ENCODE data around the gene SLC44A1.
A peak's percentile ranks its signal among the peaks of the same experiment; 100 is the strongest.

SLC44A1 gene

DNA sequence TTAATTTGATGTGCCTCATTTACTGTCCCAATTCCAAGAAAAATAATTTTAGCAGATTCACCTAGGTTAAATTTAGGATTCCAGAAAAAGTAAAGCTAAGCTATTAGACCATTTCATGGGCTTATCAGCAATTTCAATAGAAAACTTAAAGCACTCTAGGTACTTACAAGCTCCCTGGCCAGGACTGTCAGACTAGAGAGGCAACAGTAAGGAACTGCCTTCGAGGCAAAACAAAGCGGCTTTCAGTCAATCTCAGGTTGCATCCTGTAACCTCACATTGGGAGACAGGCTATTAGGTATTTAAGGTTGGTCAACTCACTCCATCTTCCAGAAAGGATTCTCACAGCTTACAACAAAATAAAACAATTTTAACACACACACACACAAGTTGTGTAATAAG is 154.7 kb downstream of the SLC44A1 start:
- no peak overlapping the region for H3K27ac ChIP-seq (ENCODE audit: low read length)
- H3K27me3 ChIP-seq (ENCODE audit: insufficient read depth, low read length): no peaks in the 10 kb centered on the region
- H3K9ac ChIP-seq (ENCODE audit: low read depth, low read length): no peak overlapping the region
- H3K4me3 ChIP-seq (ENCODE audit: low read length): no peak overlapping the region
- H3K36me3 ChIP-seq (ENCODE audit: insufficient read depth, low read depth, low read length): no peaks in the 10 kb centered on the region
- peaks cover 39% of the 10 kb centered on the region; the same call in 1 of the 2 replicates for H3K4me1 ChIP-seq (ENCODE audit: insufficient read depth, low read length)
- H3K9me3 ChIP-seq (ENCODE audit: insufficient read depth, low read depth, low read length): no peaks in the 10 kb centered on the region

DNA sequence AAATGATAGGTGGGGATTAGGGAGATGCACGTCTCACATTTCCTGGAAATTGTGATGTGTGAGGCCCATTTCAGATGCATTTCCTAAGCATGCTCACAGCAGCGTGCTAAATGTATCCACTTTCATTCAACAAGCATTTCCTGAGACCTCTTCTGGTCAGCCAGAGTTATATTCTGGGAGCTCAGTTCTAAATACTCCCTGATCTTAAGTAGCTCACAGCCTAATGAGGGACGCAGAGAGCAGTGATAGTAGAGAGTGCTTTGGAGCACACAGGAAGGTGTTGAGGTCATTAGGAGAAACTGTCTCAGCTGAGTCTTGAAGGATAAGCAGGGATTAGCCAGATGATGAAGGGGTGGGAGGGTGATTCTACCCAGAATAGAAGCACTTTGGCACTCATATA is 157.2 kb downstream of the SLC44A1 start:
- no peaks in the 10 kb centered on the region for H3K27me3 ChIP-seq (ENCODE audit: insufficient read depth, low read length)
- H3K36me3 ChIP-seq (ENCODE audit: insufficient read depth, low read depth, low read length): no peaks in the 10 kb centered on the region
- no peaks in the 10 kb centered on the region for H3K9me3 ChIP-seq (ENCODE audit: insufficient read depth, low read depth, low read length)
- H3K4me1 ChIP-seq (ENCODE audit: insufficient read depth, low read length): peaks cover 39% of the 10 kb centered on the region; the same call in 1 of the 2 replicates
- H3K27ac ChIP-seq (ENCODE audit: low read length): peak overlapping the region; percentile 54
- H3K9ac ChIP-seq (ENCODE audit: low read depth, low read length): peak overlapping the region; percentile 69; the same call in 1 of the 2 replicates
- H3K4me3 ChIP-seq (ENCODE audit: low read length): no peak overlapping the region

DNA sequence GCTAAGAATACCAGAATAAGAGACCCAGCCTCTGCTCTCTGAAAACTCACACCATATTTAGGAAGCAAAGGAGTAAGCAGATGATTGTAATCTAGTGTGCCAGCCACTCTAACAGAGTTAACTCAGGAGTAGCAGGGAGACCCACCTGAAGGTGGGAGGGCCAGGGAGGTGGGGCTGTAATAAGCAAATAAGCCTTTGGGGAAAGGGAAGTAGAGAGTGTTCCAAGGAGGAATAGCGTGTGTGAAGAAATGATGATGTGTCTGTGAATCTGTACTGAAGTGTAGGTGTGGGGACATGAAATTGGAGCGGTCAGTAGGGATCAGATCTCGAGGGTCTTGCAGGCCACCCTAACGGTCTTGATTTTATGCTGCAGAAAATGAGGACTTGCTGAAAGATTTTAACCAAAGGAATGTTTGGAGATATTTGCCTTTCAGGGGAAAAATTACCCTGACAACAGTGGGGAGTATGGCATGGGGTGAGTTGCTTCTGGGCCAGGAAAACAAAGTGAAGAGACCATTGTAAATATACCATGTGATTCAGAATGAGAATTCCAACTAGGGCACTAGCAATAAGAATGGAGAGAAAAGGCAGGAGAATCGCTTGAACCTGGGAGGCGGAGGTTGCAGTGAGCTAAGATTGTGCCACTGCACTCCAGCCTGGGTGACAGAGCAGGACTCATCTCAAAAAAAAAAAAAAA is 159.2 kb downstream of the SLC44A1 start:
- H3K36me3 ChIP-seq (ENCODE audit: insufficient read depth, low read depth, low read length): no peaks in the 10 kb centered on the region
- H3K9ac ChIP-seq (ENCODE audit: low read depth, low read length): peak overlapping the region; percentile 69
- H3K4me3 ChIP-seq (ENCODE audit: low read length): peak overlapping the region; percentile 42
- no peaks in the 10 kb centered on the region for H3K27me3 ChIP-seq (ENCODE audit: insufficient read depth, low read length)
- H3K9me3 ChIP-seq (ENCODE audit: insufficient read depth, low read depth, low read length): no peaks in the 10 kb centered on the region
- H3K27ac ChIP-seq (ENCODE audit: low read length): peak overlapping the region; percentile 73
- H3K4me1 ChIP-seq (ENCODE audit: insufficient read depth, low read length): peaks cover 35% of the 10 kb centered on the region; the same call in 1 of the 2 replicates

DNA sequence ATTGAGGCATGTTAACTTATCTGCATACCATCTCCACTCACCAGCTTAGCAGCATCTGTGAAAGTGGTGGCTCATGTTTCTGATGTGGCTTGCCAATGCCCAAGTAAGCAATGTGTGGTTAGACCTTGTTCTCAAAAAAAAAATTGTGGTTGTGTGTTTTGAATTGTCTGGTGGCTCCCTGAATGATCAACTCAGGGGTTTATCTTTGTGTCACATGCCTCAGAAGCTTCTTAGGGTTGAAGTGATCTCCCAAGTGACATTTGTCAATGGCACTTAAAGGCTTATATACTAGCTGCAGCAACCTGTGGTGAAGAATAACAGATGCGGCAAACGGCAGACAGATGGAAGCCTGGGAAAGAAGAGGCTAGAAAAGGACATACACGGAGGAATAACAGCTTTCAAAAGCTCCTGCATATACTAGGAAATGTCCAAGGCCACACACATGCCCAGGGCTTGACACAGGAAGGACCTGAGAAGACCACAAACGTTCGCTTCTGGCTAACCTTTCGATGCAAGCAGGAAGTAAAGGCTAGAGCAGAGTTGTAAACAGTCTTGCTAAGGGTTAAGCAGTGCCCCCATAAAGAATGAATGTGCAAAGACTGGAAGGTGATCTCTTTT is 161.2 kb downstream of the SLC44A1 start:
- no peaks in the 10 kb centered on the region for H3K27me3 ChIP-seq (ENCODE audit: insufficient read depth, low read length)
- H3K4me3 ChIP-seq (ENCODE audit: low read length): no peak overlapping the region
- H3K27ac ChIP-seq (ENCODE audit: low read length): no peak overlapping the region
- no peaks in the 10 kb centered on the region for H3K36me3 ChIP-seq (ENCODE audit: insufficient read depth, low read depth, low read length)
- H3K4me1 ChIP-seq (ENCODE audit: insufficient read depth, low read length): peaks cover 29% of the 10 kb centered on the region; the same call in 1 of the 2 replicates
- H3K9me3 ChIP-seq (ENCODE audit: insufficient read depth, low read depth, low read length): no peaks in the 10 kb centered on the region
- H3K9ac ChIP-seq (ENCODE audit: low read depth, low read length): no peak overlapping the region

DNA sequence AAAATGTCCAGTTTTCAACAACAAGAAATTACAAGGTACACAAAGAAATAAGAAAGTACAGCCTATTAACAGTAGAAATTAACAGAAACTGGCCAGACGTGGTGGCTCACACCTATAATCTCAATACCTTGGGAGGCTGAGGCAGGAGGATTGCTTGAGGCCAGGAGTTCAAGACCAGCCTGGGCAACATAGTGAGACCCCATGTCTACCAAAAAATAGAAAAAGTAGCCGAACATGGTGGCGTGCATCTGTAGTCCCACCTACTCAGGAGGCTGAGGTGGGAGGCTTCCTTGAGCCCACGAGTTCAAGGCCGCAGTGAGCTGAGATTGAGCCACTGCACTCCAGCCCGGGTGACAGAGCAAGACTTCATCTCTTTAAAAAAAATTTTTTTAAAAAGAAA is 161.9 kb downstream of the SLC44A1 start:
- H3K4me1 ChIP-seq (ENCODE audit: insufficient read depth, low read length): peaks cover 29% of the 10 kb centered on the region; the same call in 1 of the 2 replicates
- H3K36me3 ChIP-seq (ENCODE audit: insufficient read depth, low read depth, low read length): no peaks in the 10 kb centered on the region
- H3K4me3 ChIP-seq (ENCODE audit: low read length): no peak overlapping the region
- H3K9me3 ChIP-seq (ENCODE audit: insufficient read depth, low read depth, low read length): no peaks in the 10 kb centered on the region
- no peaks in the 10 kb centered on the region for H3K27me3 ChIP-seq (ENCODE audit: insufficient read depth, low read length)
- H3K9ac ChIP-seq (ENCODE audit: low read depth, low read length): no peak overlapping the region
- no peak overlapping the region for H3K27ac ChIP-seq (ENCODE audit: low read length)

DNA sequence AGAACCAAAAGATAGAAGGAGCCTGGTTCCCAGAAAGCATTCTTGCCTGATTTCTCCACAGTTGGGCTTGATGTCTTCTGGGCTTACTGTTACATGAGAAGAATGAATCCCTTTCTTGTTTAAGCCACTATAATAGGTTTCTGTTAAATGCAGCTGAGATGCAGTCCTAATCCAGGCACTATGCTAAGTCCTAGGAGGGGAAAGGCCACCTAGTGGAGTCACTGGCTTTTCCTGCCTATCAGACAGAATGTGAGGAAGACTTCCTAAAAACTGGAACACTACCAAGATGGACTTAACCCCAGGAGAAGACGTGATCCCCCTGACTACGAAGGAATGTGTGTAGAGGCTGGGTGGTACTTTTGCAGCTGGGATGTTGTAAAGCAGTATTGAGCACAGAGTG is 169.1 kb downstream of the SLC44A1 start:
- no peaks in the 10 kb centered on the region for H3K27me3 ChIP-seq (ENCODE audit: insufficient read depth, low read length)
- H3K36me3 ChIP-seq (ENCODE audit: insufficient read depth, low read depth, low read length): no peaks in the 10 kb centered on the region
- no peak overlapping the region for H3K27ac ChIP-seq (ENCODE audit: low read length)
- H3K9me3 ChIP-seq (ENCODE audit: insufficient read depth, low read depth, low read length): no peaks in the 10 kb centered on the region
- H3K4me1 ChIP-seq (ENCODE audit: insufficient read depth, low read length): peaks cover 15% of the 10 kb centered on the region; the same call in 1 of the 2 replicates
- H3K9ac ChIP-seq (ENCODE audit: low read depth, low read length): no peak overlapping the region
- no peak overlapping the region for H3K4me3 ChIP-seq (ENCODE audit: low read length)

DNA sequence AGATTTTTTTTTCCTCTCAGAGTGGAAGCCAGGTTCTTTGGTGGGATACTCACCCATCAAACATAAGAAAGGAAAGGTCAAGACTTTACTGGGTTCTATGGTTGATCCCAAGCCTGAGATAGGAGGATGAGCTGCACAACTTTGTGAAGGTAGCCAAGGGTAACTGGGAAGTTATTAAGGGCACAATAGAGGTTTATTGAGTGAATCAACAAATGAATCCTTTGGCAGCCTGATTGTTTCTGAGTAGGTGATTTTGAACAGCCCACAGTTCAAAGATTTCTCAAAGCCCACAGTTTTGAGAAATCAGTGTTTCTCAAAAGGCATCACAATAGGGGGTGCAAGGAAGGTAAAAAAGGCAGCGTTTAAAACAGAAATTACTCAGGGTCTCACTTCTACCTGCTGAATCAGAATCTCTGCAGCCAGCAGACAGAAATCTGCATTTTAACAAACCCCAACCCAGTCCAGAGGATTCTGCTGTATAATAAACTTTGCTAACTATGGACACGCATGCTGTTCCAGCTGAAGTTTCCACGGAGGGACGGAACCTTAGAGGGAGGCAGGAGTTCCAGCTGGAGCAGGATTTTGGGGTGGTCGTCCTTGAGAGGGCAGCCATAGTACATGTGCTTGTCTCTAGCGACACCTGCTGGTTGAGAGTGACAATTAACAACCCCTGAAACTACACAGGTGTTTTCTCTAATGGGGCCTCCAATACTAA is 170.7 kb downstream of the SLC44A1 start:
- no peaks in the 10 kb centered on the region for H3K27me3 ChIP-seq (ENCODE audit: insufficient read depth, low read length)
- H3K36me3 ChIP-seq (ENCODE audit: insufficient read depth, low read depth, low read length): no peaks in the 10 kb centered on the region
- peaks cover 15% of the 10 kb centered on the region; the same call in 1 of the 2 replicates for H3K4me1 ChIP-seq (ENCODE audit: insufficient read depth, low read length)
- no peaks in the 10 kb centered on the region for H3K9me3 ChIP-seq (ENCODE audit: insufficient read depth, low read depth, low read length)
- no peak overlapping the region for H3K27ac ChIP-seq (ENCODE audit: low read length)
- peak overlapping the region; percentile 33; the same call in 1 of the 2 replicates for H3K4me3 ChIP-seq (ENCODE audit: low read length)
- peak overlapping the region; percentile 1; the same call in 1 of the 2 replicates for H3K9ac ChIP-seq (ENCODE audit: low read depth, low read length)

DNA sequence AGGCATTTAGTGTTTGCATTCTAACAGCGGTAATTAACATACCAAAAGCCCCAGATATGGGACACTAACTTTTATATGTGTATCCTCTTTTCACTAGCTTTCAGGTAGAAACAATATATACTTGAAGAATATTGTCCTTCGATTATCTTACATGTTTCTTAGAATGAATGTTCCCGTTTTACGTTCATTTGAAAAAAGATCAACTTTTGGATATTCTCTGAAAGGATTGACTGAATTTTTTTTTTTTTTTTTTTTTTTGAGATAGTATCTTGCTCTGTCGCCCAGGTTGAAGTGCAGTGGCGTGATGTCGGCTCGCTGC is 171.2 kb downstream of the SLC44A1 start:
- Histone ChIP-seq H3K27me3 (ENCODE audit: insufficient read depth, low read length) (no peaks in the 10 kb centered on the region), H3K9me3 (ENCODE audit: insufficient read depth, low read depth, low read length) (no peaks in the 10 kb centered on the region), H3K4me3 (ENCODE audit: low read length) (no peak overlapping the region), H3K27ac (ENCODE audit: low read length) (no peak overlapping the region), H3K9ac (ENCODE audit: low read depth, low read length) (no peak overlapping the region), H3K4me1 (ENCODE audit: insufficient read depth, low read length) (peaks cover 15% of the 10 kb centered on the region; the same call in 1 of the 2 replicates), H3K36me3 (ENCODE audit: insufficient read depth, low read depth, low read length) (no peaks in the 10 kb centered on the region)

DNA sequence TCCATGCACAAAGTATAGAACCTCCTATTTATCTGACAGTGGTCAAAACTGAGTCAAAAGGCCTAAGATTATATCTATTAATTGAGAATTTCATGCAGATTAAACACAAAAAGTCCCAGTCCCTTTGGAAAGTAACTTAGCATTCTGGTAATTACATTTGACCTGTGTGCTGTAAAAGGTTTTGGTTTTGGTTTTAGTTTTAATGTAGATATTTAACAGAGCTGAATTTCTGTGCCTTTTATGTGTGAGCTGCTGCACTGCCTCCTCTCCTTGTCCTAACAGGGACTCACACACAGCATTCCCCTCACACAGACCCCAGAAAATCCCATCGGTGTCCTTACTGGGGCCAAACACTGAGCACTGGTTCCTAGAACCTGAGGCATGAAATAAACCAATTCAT is 172.4 kb downstream of the SLC44A1 start:
- Histone ChIP-seq H3K4me1 (ENCODE audit: insufficient read depth, low read length) (peaks cover 15% of the 10 kb centered on the region; the same call in 1 of the 2 replicates), H3K36me3 (ENCODE audit: insufficient read depth, low read depth, low read length) (no peaks in the 10 kb centered on the region), H3K27me3 (ENCODE audit: insufficient read depth, low read length) (no peaks in the 10 kb centered on the region), H3K27ac (ENCODE audit: low read length) (no peak overlapping the region), H3K4me3 (ENCODE audit: low read length) (no peak overlapping the region), H3K9ac (ENCODE audit: low read depth, low read length) (no peak overlapping the region), H3K9me3 (ENCODE audit: insufficient read depth, low read depth, low read length) (no peaks in the 10 kb centered on the region)

DNA sequence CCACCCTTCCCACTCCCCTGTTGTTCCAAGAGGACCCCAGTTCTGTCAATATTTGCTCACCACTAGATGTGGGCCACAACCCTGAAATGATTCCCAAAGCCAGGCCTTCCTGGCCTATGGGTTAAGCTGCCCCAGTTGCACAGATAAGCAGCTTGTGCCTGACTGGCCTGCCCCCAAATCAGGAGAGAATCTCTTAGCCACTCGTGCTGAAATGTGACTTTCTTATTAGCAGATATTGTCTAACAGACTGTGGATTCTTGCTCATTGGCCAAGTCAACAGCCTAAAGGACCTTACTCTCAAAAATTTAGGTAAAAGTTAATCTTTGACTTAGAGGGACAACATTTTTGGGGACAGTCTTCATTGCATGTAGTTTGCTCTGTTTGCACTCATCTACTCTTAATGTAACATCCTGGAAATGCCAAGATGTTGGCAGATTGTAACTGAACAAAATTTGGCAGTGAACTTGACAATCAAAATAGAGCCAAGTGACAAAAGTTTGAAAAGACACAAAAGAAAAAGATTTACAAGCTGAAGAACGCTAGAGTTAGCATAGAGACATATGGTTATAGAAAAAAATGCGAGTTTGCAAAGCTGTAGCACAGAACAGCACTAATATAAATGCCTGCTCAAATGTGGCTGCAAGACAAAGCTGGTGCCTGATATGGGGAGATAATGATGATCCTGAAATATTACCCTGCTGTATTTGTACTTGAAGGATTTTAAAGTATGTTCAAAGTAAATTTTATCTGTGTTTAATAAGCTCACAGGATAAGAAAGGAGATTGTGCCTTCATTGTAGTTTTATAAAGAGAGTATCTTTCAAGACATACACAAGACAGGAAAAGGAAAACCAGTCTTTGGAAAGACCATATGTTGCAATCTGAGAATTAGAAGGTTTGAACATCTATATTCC is 174.4 kb downstream of the SLC44A1 start:
- Histone ChIP-seq H3K27ac (ENCODE audit: low read length) (no peak overlapping the region), H3K27me3 (ENCODE audit: insufficient read depth, low read length) (no peaks in the 10 kb centered on the region), H3K4me1 (ENCODE audit: insufficient read depth, low read length) (peaks cover 6% of the 10 kb centered on the region; the same call in 1 of the 2 replicates), H3K36me3 (ENCODE audit: insufficient read depth, low read depth, low read length) (no peaks in the 10 kb centered on the region), H3K4me3 (ENCODE audit: low read length) (no peak overlapping the region), H3K9me3 (ENCODE audit: insufficient read depth, low read depth, low read length) (no peaks in the 10 kb centered on the region), H3K9ac (ENCODE audit: low read depth, low read length) (no peak overlapping the region)
